HCT116 (cell line): ENCODE results near the gene FAT1.

ENCODE experiments used
- JUND ChIP-seq: IDR thresholded peaks from 2 replicates; pipeline ENCODE4 v1.6.1; 2012
- POLR2AphosphoS5 ChIP-seq: IDR thresholded peaks from 2 replicates; pipeline ENCODE4 v1.6.1; 2011; ENCODE audit warnings: mild to moderate bottlenecking, low read depth, low read length, moderate library complexity

- no peak for TF ChIP-seq JUND
- no peak for TF ChIP-seq POLR2AphosphoS5
These were observed 159.9 kb downstream of the FAT1 start for GRCh38 chr4:186563761-186564160.
